Hepatocyte (in vitro differentiated cells): ENCODE measurements around the gene PTPRN2.

Source experiments
- EZH2 ChIP-seq: fragments of 200-600 bp; sonication (generic); IDR thresholded peaks from 2 replicates; pipeline ENCODE4 v1.6.1; 2016; ENCODE audit warnings: antibody characterized with exemption, mild to moderate bottlenecking, borderline replicate concordance
- TF ChIP-seq, protein P1 (sequence below): fragments of 200-600 bp; sonication (generic); IDR thresholded peaks from 2 replicates; pipeline ENCODE4 v1.5.1; 2016; ENCODE audit warnings: antibody characterized with exemption, mild to moderate bottlenecking; ENCODE audit not compliant: poor library complexity

DNA sequence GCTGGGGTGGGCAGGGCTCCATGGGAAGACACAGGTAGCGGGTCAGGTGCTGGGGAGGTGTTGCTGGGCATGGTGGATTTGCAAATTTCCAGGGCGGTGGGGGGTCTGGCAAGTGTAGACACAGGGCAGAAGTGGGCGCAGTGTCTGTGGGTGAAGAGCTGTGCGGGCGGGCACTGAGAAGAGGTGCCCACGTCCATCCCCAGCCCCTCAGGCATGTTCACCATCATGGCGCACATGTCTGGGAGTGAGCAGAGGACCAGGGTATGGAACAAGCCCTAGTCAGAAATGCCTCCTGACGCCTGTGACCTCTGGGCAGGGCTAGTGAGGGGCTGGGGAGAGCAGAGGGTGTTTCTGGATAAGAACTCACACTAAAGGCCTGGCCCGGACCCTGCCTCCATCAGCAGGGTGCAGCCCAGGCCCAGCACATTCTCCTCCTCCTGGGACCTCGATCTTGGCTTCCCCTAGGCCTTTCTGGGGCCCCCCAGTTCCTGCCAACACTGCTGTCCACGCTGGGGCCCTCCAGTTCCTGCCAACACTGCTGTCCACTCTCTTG lies 612.9 kb downstream of the PTPRN2 start:
- TF ChIP-seq, protein P1, sequence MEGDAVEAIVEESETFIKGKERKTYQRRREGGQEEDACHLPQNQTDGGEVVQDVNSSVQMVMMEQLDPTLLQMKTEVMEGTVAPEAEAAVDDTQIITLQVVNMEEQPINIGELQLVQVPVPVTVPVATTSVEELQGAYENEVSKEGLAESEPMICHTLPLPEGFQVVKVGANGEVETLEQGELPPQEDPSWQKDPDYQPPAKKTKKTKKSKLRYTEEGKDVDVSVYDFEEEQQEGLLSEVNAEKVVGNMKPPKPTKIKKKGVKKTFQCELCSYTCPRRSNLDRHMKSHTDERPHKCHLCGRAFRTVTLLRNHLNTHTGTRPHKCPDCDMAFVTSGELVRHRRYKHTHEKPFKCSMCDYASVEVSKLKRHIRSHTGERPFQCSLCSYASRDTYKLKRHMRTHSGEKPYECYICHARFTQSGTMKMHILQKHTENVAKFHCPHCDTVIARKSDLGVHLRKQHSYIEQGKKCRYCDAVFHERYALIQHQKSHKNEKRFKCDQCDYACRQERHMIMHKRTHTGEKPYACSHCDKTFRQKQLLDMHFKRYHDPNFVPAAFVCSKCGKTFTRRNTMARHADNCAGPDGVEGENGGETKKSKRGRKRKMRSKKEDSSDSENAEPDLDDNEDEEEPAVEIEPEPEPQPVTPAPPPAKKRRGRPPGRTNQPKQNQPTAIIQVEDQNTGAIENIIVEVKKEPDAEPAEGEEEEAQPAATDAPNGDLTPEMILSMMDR, result no peak
- no peak for TF ChIP-seq EZH2
